RPMI7951 (cell line): Measurements from ENCODE around the gene CACNA2D1. TPM values are rescaled to one million over a fixed set of nuclear protein-coding genes. Genes with fewer than 3 reads are reported as not detected.

Experiments used
- DNase-seq: peaks from one replicate; pipeline ENCODE4 v3.0.0-alpha.2; 2012; ENCODE audit warnings: low read depth
- total RNA-seq: library from RNA; depleted of rRNA; stranded (reverse); fragments of >200 nt; shearing (Covaris generic); gene quantifications from 2 replicates; pipeline ENCODE4 v1.2.3, GENCODE V29; 2014

Gene CACNA2D1
- total RNA-seq, 1 experiment from 2014 or later, result 9.3 TPM

DNA sequence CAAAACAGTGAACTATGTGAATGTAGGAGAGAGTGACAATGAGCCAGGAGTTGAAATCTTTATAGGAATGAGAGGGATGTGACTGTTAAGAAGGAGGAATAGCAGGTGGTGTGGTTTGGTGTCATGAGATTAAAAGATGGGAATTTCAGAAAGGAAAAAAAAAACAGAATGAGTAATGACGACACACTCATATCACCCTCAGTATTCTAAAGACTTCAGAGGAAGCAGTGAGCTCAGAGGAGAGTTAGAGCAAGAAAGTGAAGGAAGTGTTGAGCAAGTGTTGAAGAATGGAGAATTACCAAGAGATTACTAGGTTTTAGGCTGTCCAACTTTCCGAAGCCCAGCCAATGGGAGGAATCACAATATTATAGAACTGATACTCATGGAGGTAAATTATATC lies 453.2 kb downstream of the CACNA2D1 start:
- peak; percentile 3 for DNase-seq

DNA sequence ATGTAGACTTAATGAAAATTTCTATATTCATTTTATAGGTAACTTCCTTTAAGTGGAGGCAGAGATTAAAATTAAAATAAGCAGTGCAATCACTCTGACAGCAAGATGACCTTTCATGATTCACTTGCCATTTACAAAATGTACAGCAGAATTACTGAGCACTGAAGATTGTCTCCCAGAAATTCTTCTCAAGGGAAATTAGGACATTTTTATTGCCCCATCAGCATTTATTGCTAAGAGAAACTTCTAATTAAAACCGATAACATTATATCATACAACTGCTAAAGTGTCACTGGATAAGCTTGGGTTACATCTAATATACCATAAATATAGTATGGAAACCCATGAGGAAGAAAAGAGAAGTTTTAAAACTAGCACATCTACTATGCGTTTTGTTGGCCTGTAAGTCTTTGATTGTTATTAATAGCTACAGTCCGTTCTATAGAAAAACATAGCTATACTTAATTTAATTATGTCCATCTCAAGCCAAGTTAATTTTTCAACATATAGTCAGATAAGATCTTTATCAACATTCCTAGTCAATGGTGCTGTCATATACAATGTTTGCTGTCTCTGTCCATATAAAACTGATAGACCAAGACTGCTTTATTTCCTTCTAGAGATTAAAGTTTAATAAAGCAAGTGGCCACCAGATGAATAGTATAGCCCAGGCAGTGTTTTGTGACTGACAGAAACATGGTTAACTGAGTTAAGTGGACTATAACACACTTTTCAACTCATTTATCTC lies 456.7 kb downstream of the CACNA2D1 start:
- DNase-seq, result no peak

- no peak for DNase-seq
These were observed 460.2 kb downstream of the CACNA2D1 start for GRCh38 chr7:81983406-81983805.

- no peak for DNase-seq
These were observed 470.5 kb downstream of the CACNA2D1 start for GRCh38 chr7:81973117-81973516.

DNA sequence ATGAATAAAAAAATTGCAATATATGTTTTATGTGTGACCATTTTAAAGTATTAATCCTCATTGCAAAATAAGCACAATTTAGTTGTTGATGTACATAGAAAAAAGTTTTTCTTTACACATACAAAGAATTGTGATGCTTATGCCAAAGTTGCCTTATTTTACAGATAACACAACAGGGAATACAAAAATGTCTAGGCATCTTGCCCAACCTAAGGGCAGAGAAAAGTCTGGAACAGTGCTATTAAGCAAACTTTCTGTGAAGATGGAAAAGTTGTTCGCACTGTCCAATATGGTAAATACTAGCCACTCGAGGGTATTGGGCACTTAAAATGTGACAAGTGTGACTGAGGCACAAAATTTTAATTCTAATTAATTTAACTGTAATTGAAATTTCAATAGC lies 483.6 kb downstream of the CACNA2D1 start:
- DNase-seq, result no peak

DNA sequence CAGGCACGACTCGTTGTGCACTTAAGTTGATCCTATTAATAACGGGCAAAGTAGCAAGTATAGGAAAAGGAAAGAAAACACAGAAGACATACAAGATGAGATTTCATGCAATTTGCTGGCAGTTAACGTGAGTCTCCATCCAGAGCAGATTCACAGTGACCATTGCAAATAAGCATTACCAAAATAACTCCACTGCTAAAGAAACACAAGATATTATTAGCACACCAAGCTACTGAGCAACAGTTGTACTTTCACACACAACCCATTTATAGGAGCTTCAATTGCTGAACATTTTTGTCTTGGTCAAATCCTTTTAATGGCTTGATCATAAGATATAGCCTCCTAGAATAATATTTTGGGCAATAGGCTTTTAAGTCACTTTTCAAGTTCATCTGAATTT lies 486.1 kb downstream of the CACNA2D1 start:
- no peak for DNase-seq

- peak; percentile 20 for DNase-seq
These were observed 487.1 kb downstream of the CACNA2D1 start for GRCh38 chr7:81956520-81956919.

DNA sequence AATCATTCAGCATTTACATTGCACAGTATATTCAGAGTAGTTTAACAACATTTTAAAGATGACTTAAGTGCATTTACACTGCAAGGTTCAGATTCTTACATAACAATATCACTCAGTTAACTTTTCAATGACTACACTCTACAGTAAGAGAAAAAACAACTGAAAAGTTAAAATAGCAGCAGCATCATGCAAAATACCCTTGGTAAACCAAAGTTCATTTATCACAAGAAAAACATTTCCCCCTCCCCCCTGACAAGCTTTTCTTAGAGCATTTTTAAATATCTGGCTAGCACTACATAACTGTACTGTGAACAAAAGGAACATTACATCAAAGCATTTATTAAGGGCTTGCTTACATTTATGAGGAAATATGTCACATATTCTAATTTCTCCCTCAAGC lies 494.3 kb downstream of the CACNA2D1 start:
- DNase-seq, result no peak

GRCh38 chr7:81944058-81944457 lies 499.5 kb downstream of the CACNA2D1 start:
- no peak for DNase-seq

DNA sequence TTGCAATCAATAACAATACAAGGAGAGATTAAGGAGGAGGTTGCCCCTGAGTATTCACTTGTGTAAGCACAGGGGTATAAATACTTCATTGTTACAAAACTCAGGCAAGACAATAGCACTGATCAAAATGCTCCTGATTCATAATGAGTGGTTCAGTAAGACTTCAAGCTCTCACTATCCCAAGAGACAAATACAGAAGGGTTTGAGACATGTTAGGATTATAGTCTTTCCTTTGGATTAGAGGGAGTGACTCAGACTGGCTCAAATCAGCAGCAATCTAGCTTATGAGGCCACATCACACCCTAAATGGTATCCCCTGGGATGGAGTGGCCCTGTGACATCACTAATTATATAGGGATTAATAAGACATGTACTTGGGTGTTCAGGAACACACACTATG lies 506.5 kb downstream of the CACNA2D1 start:
- no peak for DNase-seq

DNA sequence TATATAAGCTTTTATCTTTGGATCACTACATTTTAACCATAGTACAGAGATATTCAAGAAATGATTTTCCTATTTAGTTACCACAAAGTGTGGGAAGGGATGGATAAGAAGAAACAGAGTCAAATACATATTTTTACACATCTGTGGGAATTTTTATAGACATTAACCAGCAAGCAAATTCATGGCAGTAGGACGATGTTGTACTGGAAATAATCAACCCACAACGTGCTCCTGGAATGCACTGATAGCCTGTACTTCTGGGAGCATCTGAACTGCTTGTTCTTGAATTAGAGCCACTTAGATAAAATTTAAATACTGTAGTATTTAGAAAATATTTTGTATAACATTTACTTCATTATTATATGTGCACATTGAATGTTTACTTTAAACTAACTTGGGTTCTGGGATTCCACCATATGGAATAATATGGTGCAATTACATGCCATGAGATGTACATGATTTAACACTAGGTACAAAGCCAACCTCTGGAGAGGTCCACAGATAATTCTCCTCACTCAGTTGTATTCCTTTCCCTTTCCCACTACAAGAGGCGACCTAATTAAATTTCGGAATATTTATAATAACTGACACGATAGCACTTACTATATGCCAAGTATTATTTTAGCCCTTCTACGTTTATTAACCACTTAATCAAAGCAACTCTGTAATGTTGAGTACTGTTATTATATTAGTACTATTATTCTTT lies 508.8 kb downstream of the CACNA2D1 start:
- no peak for DNase-seq

GRCh38 chr7:81932936-81933335 lies 510.6 kb downstream of the CACNA2D1 start:
- no peak for DNase-seq

DNA sequence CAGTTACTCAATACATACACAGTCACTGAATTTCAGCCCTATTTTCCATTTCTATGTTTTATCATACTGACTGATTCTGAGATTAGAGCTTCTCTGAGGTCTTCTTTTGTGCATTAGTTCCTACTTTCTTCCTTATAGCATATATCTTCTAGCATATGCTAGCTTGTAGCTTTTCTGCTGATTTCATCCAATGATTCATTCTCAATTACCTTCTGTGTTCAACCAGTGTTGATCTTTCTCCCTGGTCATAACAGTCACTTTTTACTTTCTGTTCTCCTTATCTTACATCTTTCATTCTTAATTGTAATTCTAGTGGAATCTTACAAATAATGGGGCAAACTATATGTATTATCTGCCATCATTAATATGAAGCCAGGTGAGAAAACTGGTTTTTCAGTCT lies 514.2 kb downstream of the CACNA2D1 start:
- DNase-seq, result no peak

GRCh38 chr7:81926154-81926553 lies 517.4 kb downstream of the CACNA2D1 start:
- DNase-seq, result peak; percentile 4

DNA sequence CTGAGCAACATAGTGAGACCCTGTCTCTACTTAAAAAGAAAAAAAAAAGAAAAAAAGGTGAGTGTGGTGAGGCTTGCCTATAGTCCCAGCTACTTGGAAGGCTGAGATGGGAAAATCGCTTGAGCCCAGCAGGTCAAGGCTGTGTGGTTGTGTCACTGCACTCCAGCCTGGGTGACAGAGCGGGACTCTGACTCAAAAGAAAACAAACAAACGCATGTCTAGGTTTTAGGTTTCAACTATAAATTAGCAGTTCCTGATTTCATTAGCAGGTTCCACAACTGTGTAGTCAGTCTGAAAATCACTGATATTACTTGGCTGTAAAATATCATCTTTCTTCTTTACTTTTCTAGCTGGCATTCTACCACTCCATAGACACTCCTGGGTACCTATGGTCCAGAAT lies 518.0 kb downstream of the CACNA2D1 start:
- no peak for DNase-seq

- no peak for DNase-seq
These were observed 519.1 kb downstream of the CACNA2D1 start for GRCh38 chr7:81924494-81924893.

DNA sequence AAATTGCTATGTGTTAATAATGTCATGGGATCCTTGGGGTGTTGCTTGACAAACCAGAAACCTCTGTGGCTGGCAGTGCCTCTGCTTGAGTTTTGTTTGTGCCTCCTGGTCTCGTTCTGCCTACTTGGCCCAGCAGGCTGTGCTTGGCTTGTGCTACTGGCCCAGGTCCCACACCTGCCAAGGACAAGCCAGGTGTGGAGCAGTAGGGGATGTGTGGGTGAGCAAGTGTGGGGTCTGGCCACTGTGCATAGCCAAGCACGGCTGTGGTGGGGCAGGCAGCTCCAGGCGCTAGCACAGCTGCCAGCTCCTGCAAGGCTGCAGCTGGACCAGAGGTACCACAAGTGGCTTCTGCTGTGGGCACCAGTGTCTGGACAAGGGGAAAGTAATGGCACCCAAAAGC lies 524.1 kb downstream of the CACNA2D1 start:
- no peak for DNase-seq

- DNase-seq, result no peak
These were observed 535.4 kb downstream of the CACNA2D1 start for GRCh38 chr7:81908220-81908619.

GRCh38 chr7:81903115-81903514 lies 540.5 kb downstream of the CACNA2D1 start:
- no peak for DNase-seq

GRCh38 chr7:81902536-81902935 lies 541.0 kb downstream of the CACNA2D1 start:
- DNase-seq, result no peak
